Rectal smooth muscle tissue (tissue), 1 donor: Measurements from ENCODE around the gene GRIK1.

ENCODE experiments used
- H3K27ac ChIP-seq: one replicate; pipeline ENCODE4 v1.7.0; 2013; ENCODE audit warnings: low read depth, low read length, inconsistent platforms
- H3K27me3 ChIP-seq: one replicate; pipeline ENCODE4 v1.7.0; 2013; ENCODE audit warnings: low read length; ENCODE audit not compliant: control insufficient read depth, insufficient read depth
- H3K36me3 ChIP-seq: one replicate; pipeline ENCODE4 v1.7.0; 2013; ENCODE audit warnings: low read length; ENCODE audit not compliant: control insufficient read depth, insufficient read depth
- H3K4me1 ChIP-seq: one replicate; pipeline ENCODE4 v1.7.0; 2013; ENCODE audit warnings: low read length; ENCODE audit not compliant: control insufficient read depth, insufficient read depth
- H3K4me3 ChIP-seq: one replicate; pipeline ENCODE4 v1.7.0; 2013; ENCODE audit warnings: low read length
- H3K9ac ChIP-seq: one replicate; pipeline ENCODE4 v1.7.0; 2013; ENCODE audit warnings: low read length

GRIK1 gene

GRCh38 chr21:29798840-29799239 is 141.0 kb downstream of the GRIK1 start:
- Histone ChIP-seq H3K27me3 (no peaks in the 10 kb centered on the region), H3K27ac (no peak overlapping the region), H3K9ac (no peak overlapping the region), H3K4me1 (no peaks in the 10 kb centered on the region), H3K4me3 (no peak overlapping the region), H3K36me3 (no peaks in the 10 kb centered on the region)

GRCh38 chr21:29797155-29797554 is 142.6 kb downstream of the GRIK1 start:
- Histone ChIP-seq H3K9ac (no peak overlapping the region), H3K27ac (no peak overlapping the region), H3K4me3 (no peak overlapping the region), H3K4me1 (no peaks in the 10 kb centered on the region), H3K27me3 (no peaks in the 10 kb centered on the region), H3K36me3 (no peaks in the 10 kb centered on the region)

GRCh38 chr21:29793712-29794111 is 146.1 kb downstream of the GRIK1 start:
- Histone ChIP-seq H3K27ac (no peak overlapping the region), H3K4me3 (no peak overlapping the region), H3K9ac (no peak overlapping the region), H3K36me3 (no peaks in the 10 kb centered on the region), H3K27me3 (no peaks in the 10 kb centered on the region), H3K4me1 (no peaks in the 10 kb centered on the region)

- H3K9ac ChIP-seq = no peak overlapping the region
- no peaks in the 10 kb centered on the region for H3K4me1 ChIP-seq
- no peak overlapping the region for H3K4me3 ChIP-seq
- no peak overlapping the region for H3K27ac ChIP-seq
- no peaks in the 10 kb centered on the region for H3K27me3 ChIP-seq
- H3K36me3 ChIP-seq = no peaks in the 10 kb centered on the region
These were observed 150.4 kb downstream of the GRIK1 start for GRCh38 chr21:29789393-29789792.

- Histone ChIP-seq H3K4me1 (no peaks in the 10 kb centered on the region), H3K36me3 (no peaks in the 10 kb centered on the region), H3K4me3 (no peak overlapping the region), H3K9ac (no peak overlapping the region), H3K27me3 (no peaks in the 10 kb centered on the region), H3K27ac (no peak overlapping the region)
These were observed 151.0 kb downstream of the GRIK1 start for GRCh38 chr21:29788752-29789151.

- H3K9ac ChIP-seq = no peak overlapping the region
- H3K27me3 ChIP-seq = no peaks in the 10 kb centered on the region
- no peak overlapping the region for H3K27ac ChIP-seq
- no peaks in the 10 kb centered on the region for H3K36me3 ChIP-seq
- no peak overlapping the region for H3K4me3 ChIP-seq
- H3K4me1 ChIP-seq = no peaks in the 10 kb centered on the region
These were observed 152.4 kb downstream of the GRIK1 start for GRCh38 chr21:29787361-29787909.

GRCh38 chr21:29786496-29787360 is 153.1 kb downstream of the GRIK1 start:
- Histone ChIP-seq H3K27ac (no peak overlapping the region), H3K4me1 (no peaks in the 10 kb centered on the region), H3K36me3 (no peaks in the 10 kb centered on the region), H3K4me3 (no peak overlapping the region), H3K27me3 (no peaks in the 10 kb centered on the region), H3K9ac (no peak overlapping the region)

- Histone ChIP-seq H3K9ac (no peak overlapping the region), H3K27me3 (no peaks in the 10 kb centered on the region), H3K4me1 (no peaks in the 10 kb centered on the region), H3K27ac (no peak overlapping the region), H3K4me3 (no peak overlapping the region), H3K36me3 (no peaks in the 10 kb centered on the region)
These were observed 162.6 kb downstream of the GRIK1 start for GRCh38 chr21:29777160-29777559.

GRCh38 chr21:29775462-29775861 is 164.3 kb downstream of the GRIK1 start:
- Histone ChIP-seq H3K27ac (no peak overlapping the region), H3K36me3 (no peaks in the 10 kb centered on the region), H3K4me1 (no peaks in the 10 kb centered on the region), H3K9ac (no peak overlapping the region), H3K27me3 (no peaks in the 10 kb centered on the region), H3K4me3 (no peak overlapping the region)

GRCh38 chr21:29771491-29772066 is 168.2 kb downstream of the GRIK1 start:
- no peaks in the 10 kb centered on the region for H3K36me3 ChIP-seq
- no peak overlapping the region for H3K27ac ChIP-seq
- H3K27me3 ChIP-seq = no peaks in the 10 kb centered on the region
- H3K4me3 ChIP-seq = no peak overlapping the region
- no peaks in the 10 kb centered on the region for H3K4me1 ChIP-seq
- no peak overlapping the region for H3K9ac ChIP-seq

GRCh38 chr21:29763674-29764073 is 176.1 kb downstream of the GRIK1 start:
- H3K4me1 ChIP-seq = no peaks in the 10 kb centered on the region
- no peaks in the 10 kb centered on the region for H3K36me3 ChIP-seq
- H3K9ac ChIP-seq = no peak overlapping the region
- H3K27me3 ChIP-seq = no peaks in the 10 kb centered on the region
- no peak overlapping the region for H3K27ac ChIP-seq
- H3K4me3 ChIP-seq = no peak overlapping the region

- H3K27me3 ChIP-seq = no peaks in the 10 kb centered on the region
- no peak overlapping the region for H3K9ac ChIP-seq
- no peak overlapping the region for H3K4me3 ChIP-seq
- no peaks in the 10 kb centered on the region for H3K36me3 ChIP-seq
- no peak overlapping the region for H3K27ac ChIP-seq
- no peaks in the 10 kb centered on the region for H3K4me1 ChIP-seq
These were observed 177.2 kb downstream of the GRIK1 start for GRCh38 chr21:29762570-29763082.
